CD4-positive, alpha-beta memory T cell (primary cell): ENCODE data around the gene AP2A2. TPM values are rescaled to one million over a fixed set of nuclear protein-coding genes. Genes with fewer than 3 reads are reported as not detected.

Experiments used
- CTCF ChIA-PET: fragments of 350-600 bp; sonication (Branson Sonifier 250); formaldehyde crosslinking; loops from one replicate; lab custom pipeline; 2021; ENCODE audit warnings: inconsistent platforms; ENCODE audit not compliant: partially characterized antibody; lab: Charles Lee
- POLR2A ChIA-PET: fragments of 350-600 bp; sonication (Branson Sonifier 250); formaldehyde crosslinking; loops from one replicate; lab custom pipeline; 2021; ENCODE audit not compliant: partially characterized antibody; lab: Charles Lee
- DNase-seq, 5 donors: peaks; one replicate each; pipeline versions ENCODE4 v3.0.0 to v3.0.0-alpha.2; 2020 to 2022; ENCODE audit warnings: mixed read lengths in 1 of 5
- H3K27ac ChIP-seq: one replicate; pipeline ENCODE4 v1.7.0; 2013; ENCODE audit warnings: low read depth, low read length
- H3K27me3 ChIP-seq: 2 replicates; pipeline ENCODE4 v1.7.0; 2013; ENCODE audit warnings: mild to moderate bottlenecking, low read length, moderate library complexity; ENCODE audit not compliant: insufficient read depth
- H3K36me3 ChIP-seq: 2 replicates; pipeline ENCODE4 v1.7.0; 2013; ENCODE audit warnings: mild to moderate bottlenecking, low read length, moderate library complexity; ENCODE audit not compliant: insufficient read depth
- H3K4me1 ChIP-seq: 2 replicates; pipeline ENCODE4 v1.7.0; 2013; ENCODE audit warnings: mild to moderate bottlenecking, low read length, moderate library complexity; ENCODE audit not compliant: insufficient read depth
- H3K4me3 ChIP-seq, 2 donors: one replicate each; pipeline ENCODE4 v1.7.0; 2013; ENCODE audit warnings: low read length in 2 of 2, mild to moderate bottlenecking in 1 of 2
- H3K9me3 ChIP-seq, 2 donors: one replicate each; pipeline ENCODE4 v1.7.0; 2013; ENCODE audit warnings: low read length in 2 of 2, control low read depth in 1 of 2; ENCODE audit not compliant: control insufficient read depth in 1 of 2
- H3K27ac Mint-ChIP-seq, 7 donors: one replicate each; pipeline ENCODE4 v1.8.0; 2020 to 2021; ENCODE audit warnings: mixed read lengths in 7 of 7, mild to moderate bottlenecking in 6 of 7, inconsistent platforms in 3 of 7, moderate library complexity in 3 of 7
- H3K27me3 Mint-ChIP-seq, 2 donors: one replicate each; pipeline ENCODE4 v1.8.0; 2020 to 2021; ENCODE audit warnings: mixed read lengths in 2 of 2
- H3K36me3 Mint-ChIP-seq, 2 donors: one replicate each; pipeline ENCODE4 v1.8.0; 2020 to 2021; ENCODE audit warnings: mixed read lengths in 2 of 2, inconsistent platforms in 1 of 2, mild to moderate bottlenecking in 1 of 2
- H3K4me1 Mint-ChIP-seq, 4 donors: one replicate each; pipeline ENCODE4 v1.8.0; 2020 to 2021; ENCODE audit warnings: mixed read lengths in 4 of 4, mild to moderate bottlenecking in 1 of 4
- H3K4me3 Mint-ChIP-seq, 8 donors: one replicate each; pipeline ENCODE4 v1.8.0; 2020 to 2021; ENCODE audit warnings: mixed read lengths in 8 of 8, mild to moderate bottlenecking in 7 of 8, moderate library complexity in 6 of 8, inconsistent platforms in 3 of 8
- H3K9me3 Mint-ChIP-seq, 8 donors: one replicate each; pipeline ENCODE4 v1.8.0; 2020 to 2021; ENCODE audit warnings: mixed read lengths in 8 of 8, mild to moderate bottlenecking in 5 of 8, inconsistent platforms in 3 of 8, moderate library complexity in 1 of 8
- intact Hi-C: fragments of 100-400 bp; cut with micrococcal nuclease; formaldehyde crosslinking; loops from one replicate; pipeline ENCODE4 v1.15.1; 2023
- polyA plus RNA-seq, 2 donors: library from polyadenylated mRNA; unstranded; fragments of 300-500 nt; fragmentation: Illumina TruSeq; gene quantifications; one replicate each; pipeline ENCODE4 v1.2.3, GENCODE V29; 2021
- total RNA-seq, 2 experiments: library from RNA; stranded (reverse); gene quantifications; one replicate each; pipeline ENCODE4 v1.2.3, GENCODE V29; 2021

Gene AP2A2
- total and polyA plus RNA-seq, 4 experiments from 2014 or later: 5.1 to 87.4 (median 47.9) TPM

- peaks cover 35 to 71% (median 53%) of the 10 kb centered on the region in 4 donors for H3K4me1 Mint-ChIP-seq
- H3K9me3 Mint-ChIP-seq: no peaks in the 10 kb centered on the region
- Histone ChIP-seq H3K27ac (no peak overlapping the region), H3K36me3 (peaks cover 12% of the 10 kb centered on the region), H3K4me1 (peaks cover 22% of the 10 kb centered on the region), H3K4me3 (no peak overlapping the region), H3K9me3 (no peaks in the 10 kb centered on the region), H3K27me3 (no peaks in the 10 kb centered on the region)
- intact Hi-C loops: no loop called here
- CTCF ChIA-PET: interaction anchor here (0.6 kb wide), 1 partner anchor 59 kb away, joined by 3 read pairs; no protein-coding TSS in a partner anchor
- H3K27me3 Mint-ChIP-seq: no peaks in the 10 kb centered on the region
- DNase-seq: no peak
- H3K4me3 Mint-ChIP-seq: peak overlapping the region in 1 of 8 donors; percentile 50
- POLR2A ChIA-PET: no interaction called here
- peak overlapping the region in 4 of 7 donors; percentile 2 to 80 (median 64) for H3K27ac Mint-ChIP-seq
- peaks cover 33 to 35% of the 10 kb centered on the region in 2 donors for H3K36me3 Mint-ChIP-seq
Measured at GRCh38 chr11:940496-941135, 14.9 kb downstream of the AP2A2 start.

DNA sequence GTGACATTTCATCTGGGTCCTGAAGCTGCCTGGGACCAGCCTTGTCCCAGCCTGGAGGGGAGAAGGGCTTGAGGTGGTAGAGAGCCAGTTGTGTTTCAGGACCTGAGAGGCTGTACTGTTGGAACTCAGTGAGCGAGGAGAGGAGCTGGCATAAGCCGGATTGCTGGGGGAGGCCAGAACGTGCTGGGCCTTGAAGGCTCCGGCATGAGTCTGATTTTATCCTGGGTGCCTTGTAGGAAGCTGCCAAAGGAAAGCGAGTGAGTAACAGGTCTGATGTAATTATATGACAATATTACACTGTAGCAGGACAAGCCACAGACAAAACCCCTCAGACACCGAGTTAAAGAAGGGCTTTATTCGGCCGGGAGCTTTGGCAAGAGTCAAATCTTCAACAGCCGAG is 17.2 kb downstream of the AP2A2 start:
- Histone ChIP-seq H3K4me1 (peaks cover 13% of the 10 kb centered on the region), H3K27ac (no peak overlapping the region), H3K4me3 (no peak overlapping the region), H3K9me3 (no peaks in the 10 kb centered on the region), H3K27me3 (no peaks in the 10 kb centered on the region), H3K36me3 (peaks cover 17% of the 10 kb centered on the region)
- peak overlapping the region in 2 of 7 donors; percentile 31 to 64 for H3K27ac Mint-ChIP-seq
- peaks cover 0 to 1% (median 0%) of the 10 kb centered on the region in 8 donors for H3K9me3 Mint-ChIP-seq
- no peak overlapping the region for H3K4me3 Mint-ChIP-seq
- H3K4me1 Mint-ChIP-seq: peaks cover 27 to 57% (median 45%) of the 10 kb centered on the region in 4 donors
- H3K36me3 Mint-ChIP-seq: peaks cover 41% of the 10 kb centered on the region in 2 donors
- ChIA-PET CTCF (no interaction called here), POLR2A (no interaction called here)
- no peaks in the 10 kb centered on the region for H3K27me3 Mint-ChIP-seq
- intact Hi-C loops: no loop called here
- no peak for DNase-seq

DNA sequence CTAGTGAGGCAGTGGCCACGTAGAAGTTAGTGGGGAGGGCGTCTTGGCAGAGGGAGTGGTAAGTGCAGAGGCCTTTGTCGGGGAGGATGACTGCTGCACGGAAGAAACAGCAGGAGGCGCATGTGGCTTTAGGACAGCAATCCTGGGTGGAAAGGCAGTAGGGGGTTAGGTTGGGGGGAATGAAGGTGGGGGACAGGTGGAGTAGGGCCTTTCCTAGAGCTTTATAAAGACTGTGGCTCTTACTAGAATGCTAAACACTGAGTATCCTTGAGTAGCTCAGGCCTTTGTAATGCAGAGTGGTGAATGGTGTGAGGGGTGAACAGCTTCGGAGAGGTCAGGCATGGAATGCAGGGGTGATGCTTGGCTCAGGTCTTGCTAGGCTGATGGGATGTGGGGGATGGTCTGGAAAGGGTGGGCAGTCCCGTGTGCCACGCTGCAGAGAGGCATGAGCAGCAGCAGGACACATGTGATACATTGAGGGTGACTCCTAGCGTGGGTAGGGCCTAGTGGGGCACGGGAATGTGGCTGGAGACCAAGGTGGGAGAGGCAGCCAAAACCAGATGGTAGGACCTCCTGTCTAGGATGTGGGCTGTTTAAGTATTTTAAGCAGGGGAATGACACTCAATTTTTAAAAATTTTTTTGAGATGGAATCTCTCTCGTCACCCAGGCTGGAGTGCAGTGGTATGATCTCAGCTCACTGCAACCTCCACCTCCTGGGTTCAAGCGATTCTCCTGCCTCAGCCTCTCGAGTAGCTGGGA is 19.2 kb downstream of the AP2A2 start:
- H3K9me3 Mint-ChIP-seq: peaks cover 0 to 13% (median 5%) of the 10 kb centered on the region in 8 donors
- Histone ChIP-seq H3K27me3 (no peaks in the 10 kb centered on the region), H3K9me3 (no peaks in the 10 kb centered on the region), H3K4me3 (no peak overlapping the region), H3K36me3 (peaks cover 17% of the 10 kb centered on the region), H3K4me1 (peaks cover 9% of the 10 kb centered on the region), H3K27ac (no peak overlapping the region)
- H3K4me1 Mint-ChIP-seq: peaks cover 26 to 45% (median 38%) of the 10 kb centered on the region in 4 donors
- POLR2A ChIA-PET: no interaction called here
- H3K27me3 Mint-ChIP-seq: no peaks in the 10 kb centered on the region
- peak overlapping the region in 5 of 7 donors; percentile 42 to 82 (median 59) for H3K27ac Mint-ChIP-seq
- CTCF ChIA-PET: no interaction called here
- peaks cover 47 to 49% of the 10 kb centered on the region in 2 donors for H3K36me3 Mint-ChIP-seq
- intact Hi-C loops: no loop called here
- H3K4me3 Mint-ChIP-seq: no peak overlapping the region
- DNase-seq: no peak

DNA sequence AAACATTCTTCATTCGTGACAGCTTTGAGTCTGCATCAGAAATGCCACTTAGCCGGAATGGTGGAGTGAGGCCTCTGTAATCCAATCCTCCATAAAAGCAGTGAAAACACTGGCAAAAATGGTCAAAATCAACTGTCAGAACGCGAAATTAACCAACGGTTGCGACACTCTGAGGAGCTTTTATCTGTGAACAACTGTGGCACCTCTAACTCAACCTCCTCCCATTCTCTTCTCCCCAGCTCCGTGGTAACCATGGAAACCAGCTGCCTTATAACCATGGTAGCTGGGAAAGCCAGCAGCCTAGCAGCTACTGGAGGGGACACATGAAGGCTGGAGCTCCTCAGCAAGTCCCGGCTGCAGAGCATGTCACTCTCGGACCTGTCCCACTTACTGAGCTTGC is 20.3 kb downstream of the AP2A2 start:
- H3K4me3 Mint-ChIP-seq: no peak overlapping the region
- H3K4me3 ChIP-seq: no peak overlapping the region
- no peaks in the 10 kb centered on the region for H3K27me3 ChIP-seq
- peaks cover 4% of the 10 kb centered on the region for H3K4me1 ChIP-seq
- no peaks in the 10 kb centered on the region for H3K27me3 Mint-ChIP-seq
- H3K4me1 Mint-ChIP-seq: peaks cover 19 to 39% (median 28%) of the 10 kb centered on the region in 4 donors
- CTCF ChIA-PET: no interaction called here
- H3K27ac Mint-ChIP-seq: peak overlapping the region in 2 of 7 donors; percentile 52 to 60
- H3K9me3 Mint-ChIP-seq: peaks cover 0 to 14% (median 5%) of the 10 kb centered on the region in 8 donors
- no peaks in the 10 kb centered on the region for H3K9me3 ChIP-seq
- intact Hi-C loops: no loop called here
- POLR2A ChIA-PET: interaction anchor here (1.5 kb wide), 1 partner anchor 13 kb away, joined by 3 read pairs; no protein-coding TSS in a partner anchor
- DNase-seq: no peak
- H3K27ac ChIP-seq: no peak overlapping the region
- peaks cover 48 to 50% of the 10 kb centered on the region in 2 donors for H3K36me3 Mint-ChIP-seq
- peaks cover 17% of the 10 kb centered on the region for H3K36me3 ChIP-seq

GRCh38 chr11:947744-948143 is 22.1 kb downstream of the AP2A2 start:
- Mint-ChIP-seq H3K4me3 (no peak overlapping the region), H3K27me3 (no peaks in the 10 kb centered on the region), H3K4me1 (peaks cover 15 to 35% (median 24%) of the 10 kb centered on the region in 4 donors), H3K9me3 (peaks cover 0 to 14% (median 5%) of the 10 kb centered on the region in 8 donors), H3K27ac (peak overlapping the region in 2 of 7 donors; percentile 25 to 59), H3K36me3 (peaks cover 42 to 44% of the 10 kb centered on the region in 2 donors)
- ChIA-PET POLR2A (no interaction called here), CTCF (no interaction called here)
- intact Hi-C loops: no loop called here
- H3K27ac ChIP-seq: no peak overlapping the region
- no peaks in the 10 kb centered on the region for H3K4me1 ChIP-seq
- H3K4me3 ChIP-seq: no peak overlapping the region
- H3K27me3 ChIP-seq: no peaks in the 10 kb centered on the region
- H3K36me3 ChIP-seq: peaks cover 17% of the 10 kb centered on the region
- DNase-seq: no peak
- H3K9me3 ChIP-seq: no peaks in the 10 kb centered on the region

DNA sequence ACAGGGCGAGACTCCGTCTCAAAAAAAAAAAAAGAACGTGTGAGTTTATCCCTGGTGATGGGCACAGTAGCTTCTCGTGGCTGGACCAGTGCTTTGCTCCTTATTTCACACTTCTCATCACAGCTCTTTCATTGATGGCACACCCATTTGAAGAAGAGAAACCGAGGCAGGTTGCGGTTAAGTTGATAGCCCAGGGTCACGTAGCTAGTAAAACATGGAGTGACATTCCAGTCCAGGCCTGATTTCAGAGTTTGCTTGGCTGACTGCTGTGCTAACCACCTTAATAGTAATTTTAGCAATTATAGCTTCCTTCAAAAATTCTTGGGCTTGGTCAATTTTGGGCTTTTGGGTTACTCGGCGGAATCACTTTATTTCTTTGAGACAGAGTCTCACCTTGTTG is 25.8 kb downstream of the AP2A2 start:
- no peak overlapping the region for H3K4me3 ChIP-seq
- H3K4me1 ChIP-seq: no peaks in the 10 kb centered on the region
- peaks cover 18 to 26% of the 10 kb centered on the region in 2 donors for H3K36me3 Mint-ChIP-seq
- no peak overlapping the region for H3K27ac ChIP-seq
- DNase-seq: no peak
- H3K9me3 Mint-ChIP-seq: peaks cover 0 to 14% (median 5%) of the 10 kb centered on the region in 8 donors
- POLR2A ChIA-PET: no interaction called here
- no peaks in the 10 kb centered on the region for H3K36me3 ChIP-seq
- peaks cover 18 to 39% (median 21%) of the 10 kb centered on the region in 4 donors for H3K4me1 Mint-ChIP-seq
- no peaks in the 10 kb centered on the region for H3K27me3 Mint-ChIP-seq
- H3K27ac Mint-ChIP-seq: peak overlapping the region in 2 of 7 donors; percentile 15 to 59
- no peaks in the 10 kb centered on the region for H3K27me3 ChIP-seq
- intact Hi-C loops: no loop called here
- CTCF ChIA-PET: no interaction called here
- no peak overlapping the region for H3K4me3 Mint-ChIP-seq
- H3K9me3 ChIP-seq: no peaks in the 10 kb centered on the region
